Thyroid gland (tissue), 4 donors: ENCODE results near the gene TTC9.

Experiments used
- POLR2A ChIP-seq, 2 donors: fragments of 450-650 bp; IDR thresholded peaks; one replicate each; pipeline ENCODE4 v1.6.1; 2017; ENCODE audit warnings: antibody characterized with exemption in 2 of 2, mild to moderate bottlenecking in 2 of 2, moderate library complexity in 1 of 2
- TF ChIP-seq, protein P1 (sequence below), 6 experiments: fragments of 200-600 bp in 3 of 6; fragments of 450-650 bp in 3 of 6; sonication (generic) in 3 of 6; IDR thresholded peaks; one replicate each; pipeline ENCODE4 v1.5.1; 2016 to 2019; ENCODE audit warnings: antibody characterized with exemption in 6 of 6, mild to moderate bottlenecking in 2 of 6, inconsistent platforms in 1 of 6, moderate library complexity in 1 of 6

DNA sequence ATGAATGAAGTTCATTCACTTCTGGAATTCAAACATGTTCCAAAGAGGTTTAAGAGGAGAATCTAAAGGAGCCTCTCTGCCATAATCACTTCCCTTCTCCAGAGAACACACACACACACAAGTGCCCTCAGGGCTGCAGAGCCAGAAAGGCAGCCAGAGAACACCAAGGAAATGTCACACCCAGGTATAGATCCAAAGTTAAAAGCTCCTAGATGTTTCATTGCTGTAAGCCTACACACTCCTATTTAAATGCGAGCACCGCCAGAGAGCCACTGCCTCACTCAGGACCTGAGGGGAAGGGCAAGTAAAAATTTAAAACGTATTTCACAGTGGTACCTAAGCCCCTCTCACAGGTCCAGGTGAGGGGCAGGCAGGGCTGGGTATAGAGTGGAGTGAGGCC is 82.4 kb downstream of the TTC9 start:
- no peak for TF ChIP-seq POLR2A (IDR thresholded peaks at IDR 0.05)
- TF ChIP-seq, protein P1, sequence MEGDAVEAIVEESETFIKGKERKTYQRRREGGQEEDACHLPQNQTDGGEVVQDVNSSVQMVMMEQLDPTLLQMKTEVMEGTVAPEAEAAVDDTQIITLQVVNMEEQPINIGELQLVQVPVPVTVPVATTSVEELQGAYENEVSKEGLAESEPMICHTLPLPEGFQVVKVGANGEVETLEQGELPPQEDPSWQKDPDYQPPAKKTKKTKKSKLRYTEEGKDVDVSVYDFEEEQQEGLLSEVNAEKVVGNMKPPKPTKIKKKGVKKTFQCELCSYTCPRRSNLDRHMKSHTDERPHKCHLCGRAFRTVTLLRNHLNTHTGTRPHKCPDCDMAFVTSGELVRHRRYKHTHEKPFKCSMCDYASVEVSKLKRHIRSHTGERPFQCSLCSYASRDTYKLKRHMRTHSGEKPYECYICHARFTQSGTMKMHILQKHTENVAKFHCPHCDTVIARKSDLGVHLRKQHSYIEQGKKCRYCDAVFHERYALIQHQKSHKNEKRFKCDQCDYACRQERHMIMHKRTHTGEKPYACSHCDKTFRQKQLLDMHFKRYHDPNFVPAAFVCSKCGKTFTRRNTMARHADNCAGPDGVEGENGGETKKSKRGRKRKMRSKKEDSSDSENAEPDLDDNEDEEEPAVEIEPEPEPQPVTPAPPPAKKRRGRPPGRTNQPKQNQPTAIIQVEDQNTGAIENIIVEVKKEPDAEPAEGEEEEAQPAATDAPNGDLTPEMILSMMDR (IDR thresholded peaks at IDR 0.05): no peak
